CD4-positive, alpha-beta T cell treated with Interleukin-12 subunit alpha and Interleukin-12 subunit beta, for 1 hour (primary cell): ENCODE results near the gene FNDC3A.
"Not testable (repeated sequence)": the region's sequence is repeated elsewhere in the genome, so short reads cannot be mapped to it uniquely, and the experiment has no call there.

ENCODE experiments used
- DNase-seq: peaks from one replicate; pipeline ENCODE4 v3.0.0-alpha.2; 2020

The FNDC3A gene

GRCh38 chr13:48976576-48977285, 1.0 kb downstream of the FNDC3A start:
- no peak for DNase-seq

- no peak for DNase-seq
Measured at GRCh38 chr13:48977286-48977625, 1.5 kb downstream of the FNDC3A start.

GRCh38 chr13:48977973-48978372, 2.3 kb downstream of the FNDC3A start:
- DNase-seq, result no peak

GRCh38 chr13:48978942-48979601, 3.4 kb downstream of the FNDC3A start:
- no peak for DNase-seq

GRCh38 chr13:48979892-48980291, 4.2 kb downstream of the FNDC3A start:
- no peak for DNase-seq

GRCh38 chr13:48983331-48983730, 7.6 kb downstream of the FNDC3A start:
- no peak for DNase-seq

- DNase-seq, result no peak
Measured at GRCh38 chr13:48985756-48986155, 10.0 kb downstream of the FNDC3A start.

GRCh38 chr13:48990900-48991299, 15.2 kb downstream of the FNDC3A start:
- DNase-seq, result no peak

- DNase-seq, result no peak
Measured at GRCh38 chr13:48993150-48993549, 17.4 kb downstream of the FNDC3A start.

GRCh38 chr13:48994706-48995105, 19.0 kb downstream of the FNDC3A start:
- no peak for DNase-seq

GRCh38 chr13:48998641-48999292, 23.1 kb downstream of the FNDC3A start:
- no peak for DNase-seq

GRCh38 chr13:49000247-49000646, 24.5 kb downstream of the FNDC3A start:
- no peak for DNase-seq

GRCh38 chr13:49018986-49019635, 43.4 kb downstream of the FNDC3A start:
- DNase-seq, result not testable (repeated sequence)

- DNase-seq, result no peak
Measured at GRCh38 chr13:49020328-49020727, 44.6 kb downstream of the FNDC3A start.

GRCh38 chr13:49020940-49021553, 45.3 kb downstream of the FNDC3A start:
- DNase-seq, result no peak

GRCh38 chr13:49021953-49022352, 46.2 kb downstream of the FNDC3A start:
- DNase-seq, result no peak

GRCh38 chr13:49022472-49023144, 46.9 kb downstream of the FNDC3A start:
- DNase-seq, result no peak

- no peak for DNase-seq
Measured at GRCh38 chr13:49023431-49023830, 47.7 kb downstream of the FNDC3A start.

GRCh38 chr13:49026851-49027250, 51.1 kb downstream of the FNDC3A start:
- DNase-seq, result no peak

GRCh38 chr13:49029570-49029969, 53.9 kb downstream of the FNDC3A start:
- DNase-seq, result no peak

- no peak for DNase-seq
Measured at GRCh38 chr13:49030213-49030612, 54.5 kb downstream of the FNDC3A start.

GRCh38 chr13:49040872-49041271, 65.2 kb downstream of the FNDC3A start:
- no peak for DNase-seq

GRCh38 chr13:49042476-49042875, 66.8 kb downstream of the FNDC3A start:
- no peak for DNase-seq
